Aorta (tissue), 5 donors: Measurements from ENCODE around the gene SHANK2. TPM values are rescaled to one million over a fixed set of nuclear protein-coding genes. Genes with fewer than 3 reads are reported as not detected.

Source experiments
- ATAC-seq: fragments of 200-7000 bp; cut with Tn5 transposase; one replicate; pipeline ENCODE4 v1.9.1; 2022; ENCODE audit warnings: moderate library complexity; ENCODE audit not compliant: low FRiP score
- DNase-seq, 2 donors: peaks; one replicate each; pipeline ENCODE4 v3.0.0-alpha.2; 2020
- H3K27ac ChIP-seq, 2 donors: one replicate each; pipeline ENCODE4 v1.5.1; 2013; ENCODE audit warnings: low read length in 2 of 2, mild to moderate bottlenecking in 2 of 2, moderate library complexity in 2 of 2, control low read depth in 1 of 2, inconsistent platforms in 1 of 2, low read depth in 1 of 2
- H3K27me3 ChIP-seq, 2 donors: one replicate each; pipeline ENCODE4 v1.6.1; 2013; ENCODE audit warnings: control low read depth in 1 of 2, low read length in 1 of 2, mild to moderate bottlenecking in 1 of 2, moderate library complexity in 1 of 2; ENCODE audit not compliant: insufficient read depth in 2 of 2, control insufficient read depth in 1 of 2
- H3K36me3 ChIP-seq, 2 donors: one replicate each; pipeline ENCODE4 v1.6.1; 2013; ENCODE audit warnings: control low read depth in 1 of 2, low read length in 1 of 2, mild to moderate bottlenecking in 1 of 2; ENCODE audit not compliant: insufficient read depth in 2 of 2, control insufficient read depth in 1 of 2
- H3K4me1 ChIP-seq, 2 donors: one replicate each; pipeline ENCODE4 v1.6.1; 2013; ENCODE audit warnings: low read length in 2 of 2, control low read depth in 1 of 2, mild to moderate bottlenecking in 1 of 2, moderate library complexity in 1 of 2; ENCODE audit not compliant: insufficient read depth in 2 of 2, control insufficient read depth in 1 of 2
- H3K4me3 ChIP-seq, 2 donors: one replicate each; pipeline ENCODE4 v1.5.1; 2013; ENCODE audit warnings: low read length in 2 of 2, control low read depth in 1 of 2, mild to moderate bottlenecking in 1 of 2
- H3K9me3 ChIP-seq: one replicate; pipeline ENCODE4 v1.6.1; 2013; ENCODE audit warnings: mild to moderate bottlenecking, low read length; ENCODE audit not compliant: control insufficient read depth
- WGBS, 2 donors: extraction: QIAGEN DNeasy Blood & Tissue Kit; methylation state at CpG; one replicate each; pipeline ENCODE4 v1.1.7; 2013; 5-methylcytosine and 5-hydroxymethylcytosine counted together
- intact Hi-C, 2 donors: fragments of 100-400 bp; cut with DNase I; formaldehyde crosslinking; loops; one replicate each; pipeline versions ENCODE4 v1.14.2 to v1.15.0; 2022
- polyA plus RNA-seq, 2 donors: library from polyadenylated mRNA; stranded (reverse); fragments of 200-250 nt; gene quantifications; one replicate each; pipeline ENCODE4 v1.2.3, GENCODE V29; 2013
- total RNA-seq, 2 donors: library from RNA; stranded (reverse); fragmentation: NEBNext Ultra II Directional; extraction: Animal tissue kit (Norgen Biotek cat#: 25700); gene quantifications; one replicate each; pipeline ENCODE4 v1.2.1, GENCODE V29; 2021
- donor health status: healthy with polysubstance abuse.
- donor health status: Bipolar disorder and iron deficiency.
- donor health status: DM: no; HTN: no; CAD: no.
- donor health status: DM: no; HTN: no; CAD: no.
- donor health status: DM: yes; HTN: yes; CAD: no.

Gene SHANK2
- total and polyA plus RNA-seq, 4 donors = 0.16 to 4.8 (median 0.93) TPM; not detected in 1

GRCh38 chr11:71279916-71280645 is 27.7 kb upstream of the SHANK2 start:
- Histone ChIP-seq H3K9me3 (no peaks in the 10 kb centered on the region), H3K27ac (no peak overlapping the region), H3K4me1 (no peaks in the 10 kb centered on the region), H3K4me3 (no peak overlapping the region), H3K36me3 (no peaks in the 10 kb centered on the region), H3K27me3 (no peaks in the 10 kb centered on the region)
- no peak for ATAC-seq
- WGBS, 2 donors = 71 to 81% methylated on average over 14 of the region's 14 CpGs
- DNase-seq = no peak
- intact Hi-C loops = loop anchor here in 1 of 2 donors (10.0 kb wide), 1 partner anchor 55 kb away; no protein-coding TSS in a partner anchor

- intact Hi-C loops = loop anchor here in 1 of 2 donors (10.0 kb wide), 1 partner anchor 63 kb away; no protein-coding TSS in a partner anchor
- Histone ChIP-seq H3K9me3 (peaks cover 4% of the 10 kb centered on the region), H3K27ac (no peak overlapping the region), H3K27me3 (no peaks in the 10 kb centered on the region), H3K4me3 (no peak overlapping the region), H3K36me3 (no peaks in the 10 kb centered on the region), H3K4me1 (no peaks in the 10 kb centered on the region)
- ATAC-seq (no peak), DNase-seq (no peak)
- WGBS, 2 donors = 75 to 87% methylated on average over 3 of the region's 3 CpGs
Observed at GRCh38 chr11:71272161-71272560, 19.8 kb upstream of the SHANK2 start.

- Histone ChIP-seq H3K4me1 (no peaks in the 10 kb centered on the region), H3K27me3 (no peaks in the 10 kb centered on the region), H3K9me3 (peaks cover 4% of the 10 kb centered on the region), H3K27ac (no peak overlapping the region), H3K36me3 (no peaks in the 10 kb centered on the region), H3K4me3 (no peak overlapping the region)
- intact Hi-C loops = loop anchor here in 1 of 2 donors (10.0 kb wide), 1 partner anchor 65 kb away; no protein-coding TSS in a partner anchor
- ATAC-seq (no peak), DNase-seq (no peak)
- 78 to 84% methylated on average over 16 of the region's 16 CpGs for WGBS, 2 donors
Observed at GRCh38 chr11:71269603-71270511, 17.5 kb upstream of the SHANK2 start.

GRCh38 chr11:71268706-71269321 is 16.4 kb upstream of the SHANK2 start:
- Histone ChIP-seq H3K27me3 (no peaks in the 10 kb centered on the region), H3K4me3 (no peak overlapping the region), H3K9me3 (peaks cover 3% of the 10 kb centered on the region), H3K4me1 (no peaks in the 10 kb centered on the region), H3K27ac (no peak overlapping the region), H3K36me3 (no peaks in the 10 kb centered on the region)
- WGBS, 2 donors = 76 to 81% methylated on average over 11 of the region's 11 CpGs
- intact Hi-C loops = no loop called here
- DNase-seq (peak in 1 of 2 donors; percentile 25), ATAC-seq (no peak)

GRCh38 chr11:71267807-71268421 is 15.5 kb upstream of the SHANK2 start:
- no peaks in the 10 kb centered on the region for H3K36me3 ChIP-seq
- DNase-seq (peak in 1 of 2 donors; percentile 66), ATAC-seq (no peak)
- H3K4me3 ChIP-seq = no peak overlapping the region
- no peaks in the 10 kb centered on the region for H3K27me3 ChIP-seq
- intact Hi-C loops = no loop called here
- WGBS, 2 donors = 37 to 42% methylated on average over 15 of the region's 15 CpGs
- H3K27ac ChIP-seq = no peak overlapping the region
- H3K4me1 ChIP-seq = no peaks in the 10 kb centered on the region
- no peaks in the 10 kb centered on the region for H3K9me3 ChIP-seq

GRCh38 chr11:71266114-71266833 is 13.9 kb upstream of the SHANK2 start:
- H3K9me3 ChIP-seq = peaks cover 1% of the 10 kb centered on the region
- 40 to 42% methylated on average over 22 of the region's 22 CpGs for WGBS, 2 donors
- H3K36me3 ChIP-seq = no peaks in the 10 kb centered on the region
- intact Hi-C loops = no loop called here
- H3K4me1 ChIP-seq = no peaks in the 10 kb centered on the region
- no peak overlapping the region for H3K27ac ChIP-seq
- no peaks in the 10 kb centered on the region for H3K27me3 ChIP-seq
- DNase-seq = no peak
- no peak overlapping the region for H3K4me3 ChIP-seq
- no peak for ATAC-seq

- Histone ChIP-seq H3K4me1 (no peaks in the 10 kb centered on the region), H3K4me3 (no peak overlapping the region), H3K27me3 (no peaks in the 10 kb centered on the region), H3K36me3 (no peaks in the 10 kb centered on the region), H3K9me3 (peaks cover 1% of the 10 kb centered on the region), H3K27ac (no peak overlapping the region)
- ATAC-seq = no peak
- whole genome bisulfite sequencing, 2 donors = 83 to 86% methylated on average over 18 of the region's 18 CpGs
- intact Hi-C loops = no loop called here
- DNase-seq = no peak
Observed at GRCh38 chr11:71265559-71266092, 13.2 kb upstream of the SHANK2 start.
